NCI-H524 treated with DMSO at 0.1 percent for 48 hours (cell line): ENCODE data around the gene ATF2.

ENCODE experiments used
- DNase-seq: peaks from one replicate; lab custom pipeline; 2025; lab: John Stamatoyannopoulos, UW

Gene ATF2

DNA sequence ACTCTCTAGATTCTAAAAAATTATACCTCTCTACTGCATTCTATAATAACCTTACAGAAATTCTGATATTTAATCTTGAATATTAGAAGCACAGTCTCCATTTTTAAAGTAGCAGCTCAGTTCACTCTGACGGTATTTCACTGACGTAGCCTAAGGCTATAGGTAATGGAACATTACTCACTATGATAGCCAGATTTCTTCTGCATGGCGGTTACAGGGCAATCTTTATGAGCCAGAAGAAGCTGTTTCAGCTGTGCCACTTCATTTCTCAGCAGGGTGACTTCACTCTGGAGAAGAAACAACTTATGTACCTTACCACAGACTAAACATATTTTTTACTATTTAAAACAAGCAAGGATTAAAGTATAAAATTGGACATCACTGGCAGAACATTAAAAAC, 87.5 kb downstream of the ATF2 start:
- no peak for DNase-seq

DNA sequence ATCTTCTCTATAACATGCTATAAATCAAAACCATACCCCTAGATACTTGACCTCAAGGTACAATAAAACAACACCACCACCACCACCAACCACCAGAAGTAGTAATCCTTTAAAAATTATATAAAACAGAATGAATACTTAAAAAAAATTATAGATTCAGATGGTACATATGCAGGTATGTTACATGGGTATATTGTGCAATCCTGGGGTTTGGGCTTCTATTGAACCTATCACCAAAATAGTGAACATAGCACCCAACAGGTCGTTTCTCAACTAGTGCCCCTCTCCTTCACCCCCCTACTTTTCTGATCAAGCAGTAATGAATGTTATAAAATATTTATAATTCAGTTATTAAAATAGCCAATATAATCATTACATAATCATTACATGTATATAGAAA, 91.7 kb downstream of the ATF2 start:
- DNase-seq = no peak

DNA sequence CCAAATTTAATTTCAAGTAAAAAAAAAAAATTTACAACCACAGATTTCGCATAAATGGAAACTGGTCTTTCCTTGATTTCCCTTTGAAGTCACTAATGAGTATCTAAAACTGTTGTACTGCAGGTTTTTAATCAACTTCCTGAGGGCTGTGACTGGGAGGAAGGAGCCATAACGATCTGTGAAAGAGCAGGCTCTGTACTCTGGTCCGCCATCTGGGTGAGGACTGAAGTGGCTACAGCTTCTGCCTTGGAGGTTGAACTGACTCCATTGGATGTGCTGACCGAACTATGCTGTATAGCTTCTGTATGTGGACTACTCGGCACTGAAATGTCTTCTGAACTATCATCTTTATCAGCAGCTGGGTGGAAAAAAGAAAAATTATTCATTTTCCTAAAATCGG, 93.5 kb downstream of the ATF2 start:
- DNase-seq = no peak

DNA sequence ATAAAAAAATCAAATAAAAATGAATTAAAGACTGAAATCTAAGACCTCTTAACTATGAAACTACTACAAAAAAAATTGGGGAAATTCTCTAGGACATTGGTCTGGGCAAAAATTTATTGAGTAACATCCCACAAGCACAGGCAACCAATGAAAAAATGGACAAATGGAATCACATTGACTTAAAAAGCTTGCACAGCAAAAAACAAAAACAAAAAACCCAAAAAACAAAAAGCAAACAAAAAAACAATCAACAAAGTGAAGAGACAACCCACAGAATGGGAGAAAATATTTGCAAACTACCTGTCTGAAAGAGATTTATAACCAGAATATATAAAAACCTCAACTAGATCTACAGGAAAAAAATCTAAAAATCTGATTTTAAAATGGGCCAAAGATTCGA, 99.5 kb downstream of the ATF2 start:
- no peak for DNase-seq

DNA sequence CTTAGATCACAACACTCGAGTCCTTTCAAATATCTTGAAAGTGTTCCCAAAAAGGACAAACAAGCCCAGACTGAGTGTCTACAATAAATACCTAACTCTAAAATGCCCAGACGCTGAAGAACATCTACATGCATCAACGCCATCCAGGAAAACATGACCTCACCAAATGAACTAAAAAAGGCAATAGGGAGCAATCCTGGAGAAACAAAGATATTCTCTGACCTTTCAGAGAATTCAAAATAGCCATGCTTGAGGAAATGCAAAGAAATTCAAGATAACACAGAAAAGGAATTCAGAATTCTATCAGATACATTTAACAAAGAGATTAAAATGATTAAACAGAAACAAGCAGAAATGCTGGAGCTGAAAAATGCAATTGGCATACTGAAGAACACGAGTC, 101.6 kb downstream of the ATF2 start:
- DNase-seq = no peak

DNA sequence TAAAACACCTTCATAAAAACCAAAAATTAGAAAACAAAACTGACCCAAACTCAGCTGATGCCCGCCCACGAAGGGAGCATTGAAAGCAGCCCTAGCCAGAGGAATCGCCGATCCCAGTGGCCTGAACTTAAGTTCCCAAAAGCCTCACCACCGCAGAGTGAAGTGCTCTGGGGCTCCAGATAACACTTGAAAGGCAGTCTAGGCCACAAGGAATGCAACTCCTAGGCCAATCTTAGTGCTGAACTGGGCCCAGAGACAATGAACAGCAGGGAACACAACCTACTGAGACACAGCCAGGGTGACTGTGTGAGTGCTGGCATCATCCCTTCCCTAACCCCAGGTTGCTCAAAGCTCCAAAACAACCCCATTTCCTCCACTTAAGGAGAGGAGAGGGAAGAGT, 103.2 kb downstream of the ATF2 start:
- no peak for DNase-seq

DNA sequence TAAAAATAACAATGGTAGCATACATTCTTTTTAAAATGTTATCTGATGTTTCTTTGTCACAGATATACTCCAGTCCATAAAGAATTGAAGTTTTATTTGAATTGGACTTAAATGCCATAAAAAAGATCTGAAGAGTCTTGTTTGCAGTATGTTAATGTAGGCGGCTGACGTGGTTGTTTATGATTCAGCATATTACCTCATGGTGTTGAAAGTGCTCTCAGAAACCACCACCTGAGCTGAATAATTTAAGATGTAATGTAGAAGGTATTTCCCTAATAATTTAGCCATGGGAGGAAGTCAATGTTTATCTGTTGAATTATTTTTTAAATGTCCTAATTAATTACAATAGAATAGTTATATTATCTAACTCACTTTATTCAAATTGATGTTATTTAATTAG, 104.3 kb downstream of the ATF2 start:
- no peak for DNase-seq

DNA sequence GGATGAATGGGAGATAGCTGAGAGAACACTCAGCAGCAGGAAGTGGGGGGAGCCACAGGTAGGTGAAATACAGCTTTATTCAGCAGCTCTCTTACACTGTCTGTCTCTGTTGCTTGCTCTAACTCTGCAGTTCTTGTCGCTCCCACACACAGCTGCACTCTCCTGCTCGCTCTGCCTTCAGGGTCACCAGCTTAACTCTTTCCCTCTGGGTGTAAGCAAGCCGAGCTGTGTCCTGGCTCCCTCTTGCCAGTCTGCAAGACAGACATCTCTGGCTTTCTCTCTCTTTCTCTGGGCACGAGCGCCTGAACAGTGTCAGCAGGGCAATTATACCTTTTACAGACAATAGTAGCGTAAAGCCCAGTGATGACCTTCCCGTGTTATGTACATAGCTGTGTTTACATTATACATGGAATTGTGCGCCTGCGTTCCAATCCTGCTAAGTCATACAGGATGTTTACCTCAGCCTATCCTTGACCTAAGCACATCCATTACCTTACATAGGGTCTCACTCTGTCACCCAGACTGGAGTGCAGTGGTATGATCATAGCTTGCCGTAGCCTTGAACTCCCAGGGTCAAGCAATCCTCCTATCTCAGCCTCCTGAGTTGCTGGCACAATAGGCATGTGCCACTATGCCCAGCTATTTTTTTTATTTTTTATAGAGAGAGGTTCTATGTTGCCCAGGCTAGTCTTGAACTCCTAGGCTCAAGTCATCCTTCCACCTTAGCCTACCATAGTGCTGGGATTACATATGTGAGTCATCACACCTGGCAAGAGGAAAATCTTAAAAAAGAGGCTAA, 105.0 kb downstream of the ATF2 start:
- no peak for DNase-seq

DNA sequence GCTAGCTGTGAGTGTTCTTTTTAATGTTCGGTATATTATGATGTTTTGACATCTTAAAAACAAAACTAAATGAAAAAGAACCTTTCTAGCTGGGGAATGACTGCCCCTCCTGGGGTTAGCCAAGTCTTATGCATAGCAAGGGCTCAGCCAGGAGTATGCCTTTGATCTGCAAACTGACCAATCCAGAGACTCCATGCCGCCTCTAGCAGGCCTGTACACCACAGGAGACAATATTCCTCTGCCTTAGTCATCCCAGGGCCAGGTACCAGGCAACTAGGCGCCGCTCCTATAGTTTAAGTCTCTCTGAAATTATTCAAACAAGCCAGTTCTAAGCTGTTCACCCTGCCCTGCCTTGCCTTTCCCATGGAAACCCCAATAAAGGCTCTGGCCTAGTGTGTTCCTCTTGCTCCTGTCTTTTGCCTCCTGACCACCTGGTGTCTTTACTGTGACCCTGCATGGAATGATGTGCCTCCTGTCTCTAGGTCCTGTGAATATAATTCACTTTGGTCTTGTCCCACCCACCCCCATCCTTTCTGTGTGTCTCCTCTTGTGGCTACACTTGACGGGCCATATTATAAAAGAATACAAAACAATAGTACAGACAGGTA, 110.8 kb downstream of the ATF2 start:
- DNase-seq = no peak

DNA sequence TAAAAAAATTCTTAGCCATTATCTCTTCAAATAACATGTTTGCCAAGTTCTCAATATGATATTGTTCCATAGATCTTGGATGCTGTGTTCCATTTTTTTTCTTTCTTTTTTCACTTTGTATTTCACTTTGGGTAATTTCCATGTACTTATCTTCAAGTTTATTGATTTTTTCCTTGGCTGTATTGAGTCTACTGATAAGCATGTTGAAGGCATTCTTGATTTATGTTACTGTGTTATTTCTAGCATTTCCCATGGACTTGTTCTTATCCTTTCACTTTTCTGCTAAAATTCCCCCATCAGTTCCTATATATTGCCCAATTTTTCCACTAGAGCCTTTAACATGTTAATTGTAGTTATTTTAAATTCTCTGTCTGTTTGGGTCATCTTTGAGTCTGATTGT, 112.0 kb downstream of the ATF2 start:
- DNase-seq = no peak

DNA sequence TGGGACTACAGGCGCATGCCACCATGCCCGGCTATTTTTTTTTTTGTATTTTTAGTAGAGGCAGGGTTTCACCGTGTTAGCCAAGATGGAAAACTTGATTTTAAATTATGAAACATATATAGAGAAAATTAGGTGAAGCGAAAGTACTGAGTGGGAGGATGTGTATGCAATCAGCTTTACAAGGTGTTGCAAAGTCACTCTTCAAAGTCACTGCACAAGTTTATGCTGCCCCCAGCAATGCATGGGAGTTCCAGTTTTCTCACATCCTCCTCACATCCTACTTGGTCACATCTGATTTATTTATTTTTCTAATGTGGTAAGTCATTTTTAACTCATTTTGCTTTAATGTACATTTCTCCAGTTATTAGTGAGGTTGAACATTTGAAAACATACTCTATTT, 113.7 kb downstream of the ATF2 start:
- DNase-seq = no peak

DNA sequence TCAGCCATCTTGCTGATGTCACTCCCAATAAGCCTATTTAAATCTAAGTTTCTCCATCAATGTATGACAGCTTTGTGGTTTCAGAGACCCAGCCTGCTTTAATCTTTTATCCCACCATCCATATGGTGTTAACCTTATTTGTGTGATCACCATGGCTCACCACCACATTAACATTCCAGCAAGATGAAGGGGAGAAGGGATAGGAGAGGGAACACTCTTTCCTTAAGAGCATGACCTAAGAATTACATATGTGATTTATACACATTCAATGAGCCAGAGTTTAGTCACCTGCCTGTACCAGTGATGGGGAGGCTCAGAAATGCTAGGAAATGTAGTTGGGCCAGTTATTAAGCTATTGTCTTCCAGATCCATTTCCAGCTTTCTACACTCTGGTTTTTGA, 118.3 kb downstream of the ATF2 start:
- no peak for DNase-seq

DNA sequence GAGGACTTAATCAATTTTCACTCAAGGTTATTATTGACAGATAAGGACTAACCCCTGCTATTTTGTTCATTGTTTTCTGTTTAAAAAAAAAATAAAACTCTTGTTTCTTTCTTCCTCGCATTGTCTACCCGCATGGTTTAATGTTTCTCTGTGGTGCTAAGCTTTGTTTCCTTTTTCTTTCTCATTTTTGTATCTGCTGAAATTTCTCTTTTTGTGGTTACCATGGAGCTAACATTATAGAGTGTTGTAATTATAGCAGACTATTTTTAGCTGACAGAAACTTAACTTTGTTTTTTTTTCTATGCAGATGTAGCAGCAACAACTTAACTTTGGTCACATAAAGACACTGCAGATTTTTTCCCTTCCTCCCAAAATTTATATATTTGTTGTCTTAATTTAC, 119.7 kb downstream of the ATF2 start:
- no peak for DNase-seq

DNA sequence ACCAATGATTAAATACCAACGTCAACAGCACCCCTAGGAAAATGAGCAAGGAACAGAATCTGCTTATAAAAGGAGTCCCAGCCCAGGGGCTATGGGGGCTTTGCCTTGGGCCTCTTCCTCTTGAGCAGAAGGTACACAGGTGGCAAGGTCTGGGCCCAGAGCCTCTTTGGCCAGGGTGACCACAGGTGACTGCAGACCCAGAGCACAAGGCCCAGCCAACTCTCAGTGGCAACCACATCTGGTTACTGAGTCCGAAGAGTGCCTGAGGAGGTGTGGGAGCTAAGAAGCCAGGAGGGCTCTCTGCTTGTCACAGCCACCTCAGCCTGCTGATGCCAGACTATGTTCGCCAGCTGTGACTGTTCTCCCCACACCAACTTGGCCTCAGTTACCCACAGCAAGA, 128.5 kb downstream of the ATF2 start:
- DNase-seq = no peak

DNA sequence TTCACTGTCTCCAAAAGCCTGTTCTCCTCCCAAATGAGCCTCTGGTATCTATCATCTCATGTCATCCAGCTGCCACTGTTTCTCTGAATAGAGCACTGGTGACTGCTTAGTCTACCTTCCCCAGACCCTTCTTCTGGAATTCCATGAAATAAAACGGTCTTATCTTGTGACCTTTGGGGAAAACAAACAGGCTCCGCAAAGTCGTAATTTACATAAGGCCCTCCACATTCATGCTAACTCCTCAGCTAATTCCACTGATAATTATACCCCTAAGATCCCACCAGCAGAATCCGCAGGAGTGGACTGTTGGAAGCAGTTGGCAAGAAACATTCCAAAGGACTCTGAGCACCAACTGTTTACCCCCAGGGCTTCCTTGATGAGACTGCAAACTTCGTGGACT, 129.0 kb downstream of the ATF2 start:
- no peak for DNase-seq

DNA sequence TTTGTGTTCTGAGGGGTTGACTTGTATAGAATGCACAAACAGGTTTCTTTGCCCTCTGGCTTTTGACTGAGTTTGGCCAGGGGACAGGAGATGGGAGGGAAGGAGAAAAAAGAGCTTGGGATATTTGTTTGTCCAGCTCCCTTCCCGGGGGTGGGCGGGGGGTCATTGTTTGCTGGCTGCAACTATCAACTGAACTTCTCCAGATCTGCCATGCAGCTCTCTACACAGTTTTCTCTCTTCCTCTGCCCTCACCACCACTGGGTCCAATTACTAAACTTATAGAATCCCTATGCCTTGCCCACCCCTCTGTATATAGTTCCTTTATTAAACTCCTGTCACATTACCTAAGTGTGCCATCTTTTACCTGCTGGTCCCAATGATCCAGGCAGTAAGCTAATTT, 130.1 kb downstream of the ATF2 start:
- DNase-seq = no peak

DNA sequence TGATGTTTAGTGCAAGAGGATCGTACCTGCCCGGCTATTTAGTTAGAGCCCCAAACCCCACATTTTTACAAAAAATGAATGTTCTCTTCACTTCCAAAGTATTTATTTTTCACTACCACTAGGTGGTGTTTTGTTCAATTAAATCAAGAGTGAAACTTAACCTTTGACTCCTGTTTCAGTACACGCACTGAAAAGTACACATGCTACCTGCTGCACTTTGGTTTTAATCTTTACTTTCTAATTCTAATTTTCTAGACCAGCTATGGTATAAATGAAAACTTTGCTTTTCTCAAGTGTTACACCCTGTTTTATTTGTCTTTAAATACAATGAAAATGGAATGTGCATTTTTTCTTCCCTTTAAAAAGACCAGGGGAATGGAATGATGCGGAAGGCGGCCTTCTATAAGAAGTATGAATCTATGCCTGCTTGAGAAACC, 131.4 kb downstream of the ATF2 start:
- no peak for DNase-seq

DNA sequence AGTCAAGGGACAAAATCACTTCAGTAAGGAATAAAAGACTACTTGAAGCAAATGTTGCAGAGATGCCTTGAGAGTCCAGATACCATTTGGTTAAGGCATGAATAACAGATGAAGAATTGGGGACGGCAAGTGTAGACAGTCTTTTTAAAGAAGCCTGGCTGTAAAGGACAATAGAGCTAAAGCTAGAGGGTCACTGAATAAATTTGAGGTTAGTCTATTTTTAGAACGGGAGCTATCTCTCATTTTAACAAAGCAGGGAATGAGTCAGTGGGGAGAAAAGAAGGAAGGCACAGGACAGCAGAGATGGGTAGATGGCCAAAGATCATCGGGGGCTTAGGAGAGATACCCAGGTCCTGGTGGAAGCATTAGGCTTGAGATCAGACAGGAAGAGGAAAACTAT, 132.2 kb downstream of the ATF2 start:
- DNase-seq = no peak

DNA sequence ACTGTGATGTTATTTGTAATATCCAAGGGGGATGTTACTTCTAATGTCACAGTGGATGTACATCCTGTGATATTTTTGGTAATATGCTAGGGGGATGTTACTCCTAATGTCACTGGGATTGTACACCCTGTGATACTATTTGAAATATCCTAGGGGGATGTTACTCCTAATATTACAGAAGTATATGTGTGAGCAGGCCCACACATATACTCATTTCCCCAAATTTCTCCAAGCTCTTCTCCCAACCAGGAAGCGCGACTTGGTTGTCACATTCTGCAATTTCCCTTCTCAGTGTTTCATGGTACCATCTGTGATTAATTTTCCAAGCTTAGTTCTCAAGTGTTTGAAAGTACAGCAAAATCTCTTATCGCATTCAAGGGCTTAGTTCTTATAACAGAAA, 133.3 kb downstream of the ATF2 start:
- no peak for DNase-seq

DNA sequence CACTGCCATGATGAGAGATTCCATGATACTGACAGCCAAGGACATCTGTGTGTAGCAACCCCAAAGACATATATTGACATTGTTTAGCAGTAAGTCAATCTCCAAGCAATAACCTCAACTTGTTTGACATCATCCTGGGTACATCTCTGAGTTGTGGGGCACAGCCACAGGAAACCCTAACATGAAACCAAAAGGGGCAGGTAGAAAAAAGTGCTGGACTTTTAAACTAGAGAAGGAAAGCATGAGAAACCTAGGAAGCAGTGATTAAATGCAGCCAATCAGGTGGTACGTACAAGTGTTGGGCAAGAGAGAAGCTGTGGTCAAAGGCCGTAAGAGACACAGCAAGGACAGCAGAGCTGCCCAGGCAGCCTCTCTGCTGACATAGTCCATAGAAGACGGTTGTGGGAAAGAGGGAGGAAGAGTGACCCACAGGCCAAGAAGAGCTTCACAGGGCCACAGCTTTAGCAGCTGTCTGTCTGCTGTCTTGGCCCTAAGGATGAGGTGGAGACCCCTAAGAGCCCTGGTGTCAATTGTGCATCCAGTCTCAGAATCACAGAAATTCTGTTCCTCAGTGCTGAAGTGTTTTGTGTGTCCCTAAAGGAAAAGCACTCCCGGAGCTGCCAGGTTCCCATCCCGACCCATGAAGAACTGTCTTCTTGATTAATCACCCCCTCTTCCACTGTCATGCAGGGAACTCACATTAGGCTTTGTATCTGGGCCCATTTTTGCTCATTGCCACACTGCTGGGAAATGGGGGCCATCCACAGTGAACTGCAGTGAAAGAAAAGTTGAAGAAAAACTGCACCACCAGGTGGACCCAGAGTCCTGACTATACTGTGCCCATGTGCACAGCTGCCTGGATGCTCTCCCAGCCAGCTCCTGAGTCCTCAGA, 137.4 kb downstream of the ATF2 start:
- DNase-seq = no peak

DNA sequence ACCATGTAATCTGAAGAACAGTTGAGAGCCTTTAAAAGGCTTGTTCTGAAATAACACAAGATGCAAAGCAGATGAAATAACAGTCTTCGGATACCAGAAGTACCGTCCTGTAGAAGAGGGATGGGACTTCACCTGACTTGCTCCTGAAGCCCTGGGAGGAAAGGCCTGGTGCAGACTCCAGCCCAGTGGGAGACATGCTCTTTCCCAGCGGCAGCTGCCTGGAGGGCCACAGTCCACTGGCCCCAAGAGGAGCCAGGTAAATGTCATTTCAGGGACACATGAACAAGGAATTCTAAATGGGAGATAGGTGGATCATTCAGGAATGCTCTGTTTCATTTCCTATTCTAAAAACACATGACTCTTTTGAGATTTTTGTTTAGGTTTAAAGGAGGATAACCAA, 140.2 kb downstream of the ATF2 start:
- DNase-seq = no peak

DNA sequence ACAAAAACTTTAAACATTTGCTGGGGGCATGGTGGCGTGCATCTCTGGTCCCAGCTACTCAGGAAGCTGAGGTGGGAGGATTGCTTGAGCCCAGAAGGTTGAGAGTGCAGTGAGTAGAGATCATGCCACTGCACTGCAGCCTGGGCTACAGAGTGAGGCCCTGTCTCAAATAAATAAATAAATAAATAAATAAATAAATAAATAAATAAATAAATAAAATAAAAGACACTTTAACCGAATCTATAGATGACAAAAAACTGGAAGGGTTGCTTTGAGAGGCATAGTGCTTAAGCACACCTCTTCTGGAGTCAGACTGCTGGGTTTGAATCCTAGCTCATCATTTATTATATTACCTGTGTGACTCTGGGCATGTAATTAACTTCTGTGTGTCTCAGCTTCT, 141.6 kb downstream of the ATF2 start:
- no peak for DNase-seq

DNA sequence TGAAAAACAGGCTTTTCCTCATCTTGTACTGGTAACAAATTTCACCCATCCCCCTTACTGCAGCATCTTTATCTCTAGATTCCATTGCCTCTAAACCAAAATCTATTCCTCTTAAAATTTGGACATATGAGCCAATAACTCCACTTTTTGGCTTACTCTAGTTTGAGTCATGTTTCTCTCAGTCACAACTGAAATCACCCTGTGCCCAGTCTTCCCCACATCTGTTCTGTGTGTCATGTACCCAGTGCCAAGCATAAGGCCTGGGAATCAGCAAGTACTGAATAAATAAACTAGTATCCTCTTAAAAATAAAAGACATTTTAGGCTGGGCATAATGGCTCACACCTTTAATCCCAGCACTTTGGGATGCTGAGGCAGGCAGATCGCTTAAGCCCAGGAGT, 142.1 kb downstream of the ATF2 start:
- no peak for DNase-seq
